ENCODE measurements around the gene SH3RF3. TPM values are rescaled to one million over a fixed set of nuclear protein-coding genes. Genes with fewer than 3 reads are reported as not detected.

The SH3RF3 gene
- total RNA-seq, 1 experiment from 2014 or later, result 4.9 TPM

DNA sequence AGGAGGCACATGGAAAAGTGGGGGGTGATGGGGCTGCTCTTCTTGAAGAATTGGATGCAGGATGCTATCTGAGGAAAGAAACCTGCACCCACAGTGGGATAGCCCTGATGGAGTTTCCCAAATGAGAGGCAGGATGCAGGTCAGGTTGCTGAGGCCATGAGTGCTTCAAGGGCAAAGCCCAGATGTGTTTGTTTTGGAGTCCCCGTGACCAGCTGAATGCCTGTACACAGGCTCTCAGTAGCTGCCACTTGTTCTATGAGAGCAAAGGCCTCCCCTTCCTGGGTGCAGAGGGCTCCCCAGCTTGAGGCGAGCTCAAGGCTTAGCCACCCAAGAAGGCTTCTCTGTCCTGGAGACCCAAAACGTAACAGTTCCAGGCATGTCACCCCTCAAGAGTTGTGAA, 292.1 kb downstream of the SH3RF3 start:
- no peak for DNase-seq (ENCODE audit: low read depth, low spot score)
- no peak for TF ChIP-seq SIN3A (IDR thresholded peaks at IDR 0.05; ENCODE audit: borderline replicate concordance, insufficient read depth, low read depth, low read length)
- TF ChIP-seq REST (IDR thresholded peaks at IDR 0.05; ENCODE audit: insufficient read depth in 1 of 2, low read depth in 2 of 2, low read length in 1 of 2), result no peak
- no peak for TF ChIP-seq CTCF (IDR thresholded peaks at IDR 0.05)
- TF ChIP-seq TCF7L2 (IDR thresholded peaks at IDR 0.05; ENCODE audit: low read depth, low read length), result no peak
- no peak for TF ChIP-seq POLR2AphosphoS5 (IDR thresholded peaks at IDR 0.05; ENCODE audit: low read depth, low read length)
- H3K9me3 ChIP-seq (ENCODE audit: control insufficient read depth, insufficient read depth, low read depth, low read length), result no peaks in the 10 kb centered on the region
- no peak overlapping the region for H3K4me3 ChIP-seq (ENCODE audit: low read depth in 2 of 2, low read length in 2 of 2)
- no peaks in the 10 kb centered on the region for H3K27me3 ChIP-seq (ENCODE audit: control insufficient read depth, insufficient read depth, low read length)
- in situ Hi-C loops (cut with HindIII; ENCODE audit: low pct_unique_long_range_greater_than_20kb, low sequenced_read_pairs) (no loop called here), intact Hi-C loops (cut with micrococcal nuclease; ENCODE audit: unreplicated experiment) (no loop called here)
- ChIA-PET POLR2A (no interaction called here), CTCF (no interaction called here)
- H3K27ac ChIP-seq (ENCODE audit: low read length), result no peak overlapping the region
- no peaks in the 10 kb centered on the region for H3K4me1 ChIP-seq (ENCODE audit: control insufficient read depth, insufficient read depth, low read length)
- BruUV-seq (replicated peaks), result no TSS peak
- H3K36me3 ChIP-seq (ENCODE audit: control insufficient read depth, insufficient read depth, low read length), result no peaks in the 10 kb centered on the region
- ATAC-seq, result no peak

DNA sequence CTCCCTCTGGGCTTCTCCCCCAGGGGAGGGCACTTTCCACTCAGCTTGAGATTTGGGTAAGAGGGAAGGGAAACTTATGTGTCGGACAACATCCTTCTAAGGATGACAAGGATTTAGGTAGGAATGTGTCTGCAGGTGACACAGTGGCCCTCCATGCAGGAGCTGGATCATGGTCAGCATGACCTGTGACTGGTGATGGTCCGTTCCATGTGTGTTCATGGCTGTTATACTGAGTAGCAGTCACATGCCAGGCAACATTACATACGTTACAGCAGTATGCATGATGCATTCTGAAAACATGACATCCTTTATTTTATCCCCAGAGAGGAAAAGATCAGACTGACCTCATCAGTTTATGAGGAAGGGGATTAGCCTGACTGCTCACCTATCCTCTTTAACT, 292.6 kb downstream of the SH3RF3 start:
- Histone ChIP-seq H3K27ac (ENCODE audit: low read length) (no peak overlapping the region), H3K27me3 (ENCODE audit: control insufficient read depth, insufficient read depth, low read length) (no peaks in the 10 kb centered on the region), H3K4me1 (ENCODE audit: control insufficient read depth, insufficient read depth, low read length) (no peaks in the 10 kb centered on the region), H3K36me3 (ENCODE audit: control insufficient read depth, insufficient read depth, low read length) (no peaks in the 10 kb centered on the region), H3K9me3 (ENCODE audit: control insufficient read depth, insufficient read depth, low read depth, low read length) (no peaks in the 10 kb centered on the region), H3K4me3 (ENCODE audit: low read depth in 2 of 2, low read length in 2 of 2) (no peak overlapping the region)
- CTCF ChIA-PET, result no interaction called here
- TF ChIP-seq REST (IDR thresholded peaks at IDR 0.05; ENCODE audit: insufficient read depth in 1 of 2, low read depth in 2 of 2, low read length in 1 of 2), result no peak
- TF ChIP-seq CTCF (IDR thresholded peaks at IDR 0.05), result no peak
- no peak for TF ChIP-seq SIN3A (IDR thresholded peaks at IDR 0.05; ENCODE audit: borderline replicate concordance, insufficient read depth, low read depth, low read length)
- no peak for TF ChIP-seq POLR2AphosphoS5 (IDR thresholded peaks at IDR 0.05; ENCODE audit: low read depth, low read length)
- no peak for TF ChIP-seq TCF7L2 (IDR thresholded peaks at IDR 0.05; ENCODE audit: low read depth, low read length)
- no TSS peak for BruUV-seq (replicated peaks)
- ATAC-seq, result no peak
- intact Hi-C loops (cut with micrococcal nuclease; ENCODE audit: unreplicated experiment), result no loop called here
- in situ Hi-C loops (cut with HindIII; ENCODE audit: low pct_unique_long_range_greater_than_20kb, low sequenced_read_pairs), result no loop called here
- no peak for DNase-seq (ENCODE audit: low read depth, low spot score)
- POLR2A ChIA-PET, result no interaction called here

Data from Panc1 (cell line).